ENCODE measurements around the gene AUTS2. TPM values are rescaled to one million over a fixed set of nuclear protein-coding genes. Genes with fewer than 3 reads are reported as not detected.

Gene AUTS2
- total RNA-seq, 2 experiments from 2014 or later: 16.9 to 17.7 TPM

DNA sequence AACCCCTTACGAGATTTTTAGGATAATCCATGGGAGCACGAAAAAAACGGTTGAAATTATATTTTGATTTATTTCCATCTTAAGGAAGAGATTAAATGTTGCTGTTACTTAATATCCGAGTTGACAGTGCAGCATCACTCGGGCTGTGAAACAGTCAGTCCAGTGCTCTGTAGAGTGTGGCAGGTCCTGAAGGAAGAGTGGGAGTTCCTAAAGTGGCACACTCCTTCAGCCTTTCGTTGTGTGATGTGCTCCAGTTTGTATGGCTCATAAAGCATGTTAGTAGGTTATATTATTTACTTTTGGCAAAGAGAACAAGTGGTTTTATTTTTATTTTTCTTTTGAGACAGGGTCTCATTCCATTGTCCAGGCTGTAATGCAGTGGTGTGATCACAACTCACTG lies 358.3 kb downstream of the AUTS2 start:
- ChIA-PET CTCF (no interaction called here), POLR2A (no interaction called here)
- Mint-ChIP-seq H3K4me3 (no peak overlapping the region), H3K27me3 (no peaks in the 10 kb centered on the region), H3K4me1 (no peaks in the 10 kb centered on the region), H3K9me3 (no peaks in the 10 kb centered on the region), H3K36me3 (ENCODE audit: low read depth) (no peaks in the 10 kb centered on the region), H3K27ac (no peak overlapping the region)
- DNase-seq: no peak

GRCh38 chr7:69957661-69958060 lies 359.4 kb downstream of the AUTS2 start:
- no peaks in the 10 kb centered on the region for H3K36me3 Mint-ChIP-seq (ENCODE audit: low read depth)
- no peak for DNase-seq
- no peaks in the 10 kb centered on the region for H3K4me1 Mint-ChIP-seq
- no peak overlapping the region for H3K4me3 Mint-ChIP-seq
- no peaks in the 10 kb centered on the region for H3K9me3 Mint-ChIP-seq
- no peak overlapping the region for H3K27ac Mint-ChIP-seq
- ChIA-PET CTCF (no interaction called here), POLR2A (no interaction called here)
- H3K27me3 Mint-ChIP-seq: no peaks in the 10 kb centered on the region

GRCh38 chr7:69959789-69960499 lies 361.7 kb downstream of the AUTS2 start:
- no peaks in the 10 kb centered on the region for H3K4me1 Mint-ChIP-seq
- no peaks in the 10 kb centered on the region for H3K9me3 Mint-ChIP-seq
- no peak for DNase-seq
- no peak overlapping the region for H3K4me3 Mint-ChIP-seq
- no peak overlapping the region for H3K27ac Mint-ChIP-seq
- ChIA-PET POLR2A (no interaction called here), CTCF (no interaction called here)
- no peaks in the 10 kb centered on the region for H3K27me3 Mint-ChIP-seq
- no peaks in the 10 kb centered on the region for H3K36me3 Mint-ChIP-seq (ENCODE audit: low read depth)

- no peaks in the 10 kb centered on the region for H3K36me3 Mint-ChIP-seq (ENCODE audit: low read depth)
- H3K9me3 Mint-ChIP-seq: no peaks in the 10 kb centered on the region
- ChIA-PET CTCF (interaction anchor here (0.6 kb wide), 1 partner anchor 89 kb away, joined by 3 read pairs; no protein-coding TSS in a partner anchor), POLR2A (no interaction called here)
- no peak overlapping the region for H3K27ac Mint-ChIP-seq
- no peaks in the 10 kb centered on the region for H3K4me1 Mint-ChIP-seq
- no peak overlapping the region for H3K4me3 Mint-ChIP-seq
- DNase-seq: no peak
- H3K27me3 Mint-ChIP-seq: no peaks in the 10 kb centered on the region
These were observed 363.2 kb downstream of the AUTS2 start for GRCh38 chr7:69961436-69961835.

GRCh38 chr7:69962186-69963065 lies 364.2 kb downstream of the AUTS2 start:
- Mint-ChIP-seq H3K9me3 (no peaks in the 10 kb centered on the region), H3K4me3 (no peak overlapping the region), H3K27ac (no peak overlapping the region), H3K36me3 (ENCODE audit: low read depth) (no peaks in the 10 kb centered on the region), H3K27me3 (no peaks in the 10 kb centered on the region), H3K4me1 (no peaks in the 10 kb centered on the region)
- CTCF ChIA-PET: interaction anchor here (0.6 kb wide), 1 partner anchor 88 kb away, joined by 3 read pairs; no protein-coding TSS in a partner anchor
- POLR2A ChIA-PET: no interaction called here
- DNase-seq: no peak

DNA sequence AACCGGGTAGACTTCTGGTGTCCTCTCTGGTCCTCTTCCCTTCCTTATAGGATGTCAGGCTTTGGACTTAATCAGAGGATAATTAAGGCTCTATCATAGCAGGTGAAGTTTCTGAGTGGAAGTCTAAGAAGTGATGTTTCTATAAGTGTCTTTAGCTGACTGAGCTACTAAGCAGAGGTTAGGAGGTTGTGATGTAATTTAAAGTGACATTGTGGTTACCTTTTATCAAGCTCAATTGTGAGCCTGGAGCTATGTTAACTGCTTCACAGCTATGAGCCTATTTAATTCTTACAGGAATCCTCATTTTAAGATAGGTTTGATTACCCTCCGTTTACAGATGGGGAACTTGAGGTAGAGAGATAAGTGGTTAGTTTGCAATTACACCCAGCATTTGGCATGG lies 365.1 kb downstream of the AUTS2 start:
- ChIA-PET CTCF (no interaction called here), POLR2A (no interaction called here)
- no peaks in the 10 kb centered on the region for H3K36me3 Mint-ChIP-seq (ENCODE audit: low read depth)
- DNase-seq: no peak
- H3K4me3 Mint-ChIP-seq: no peak overlapping the region
- H3K27ac Mint-ChIP-seq: no peak overlapping the region
- H3K9me3 Mint-ChIP-seq: no peaks in the 10 kb centered on the region
- no peaks in the 10 kb centered on the region for H3K4me1 Mint-ChIP-seq
- H3K27me3 Mint-ChIP-seq: peaks cover 2% of the 10 kb centered on the region

DNA sequence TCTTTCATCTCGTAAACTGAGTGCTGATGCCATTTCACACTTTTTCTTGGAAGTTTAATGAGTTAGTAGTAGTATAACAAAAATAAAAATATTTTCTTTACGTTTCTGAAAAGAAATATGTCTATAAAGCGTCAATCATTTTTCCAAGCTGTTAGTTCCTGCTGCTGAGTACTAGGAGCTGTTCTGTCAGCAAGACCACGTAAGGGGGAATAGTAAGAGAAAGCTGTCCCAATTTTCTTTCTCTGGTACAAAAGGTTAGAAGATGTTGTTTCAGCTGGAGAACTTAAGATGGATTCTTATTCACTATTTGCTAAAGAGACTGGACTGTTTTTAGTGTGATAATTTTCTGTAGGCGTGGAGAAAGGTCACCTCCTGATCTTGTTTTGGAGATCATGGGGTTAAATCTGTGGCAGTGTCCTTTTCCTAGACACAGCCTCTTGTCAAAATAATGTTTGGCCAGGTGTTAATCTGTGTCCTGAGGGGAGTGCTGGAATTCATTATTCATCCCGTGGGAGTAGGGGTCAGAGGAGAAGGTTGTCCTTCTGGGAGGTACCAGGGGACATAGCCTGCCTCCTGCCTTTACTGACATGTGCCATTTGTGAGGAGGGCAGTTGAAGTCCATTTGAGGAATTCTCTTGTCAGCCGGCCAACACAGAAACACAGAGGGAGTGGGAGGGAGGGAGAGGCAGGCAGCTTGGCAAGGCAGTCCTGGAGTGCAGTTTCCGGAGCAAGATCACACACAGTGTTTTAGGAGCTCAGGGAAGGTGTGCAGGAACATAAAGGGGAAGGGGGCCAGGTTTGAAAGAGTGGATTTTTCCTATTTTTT lies 368.7 kb downstream of the AUTS2 start:
- Mint-ChIP-seq H3K9me3 (no peaks in the 10 kb centered on the region), H3K4me3 (no peak overlapping the region), H3K27ac (no peak overlapping the region)

DNA sequence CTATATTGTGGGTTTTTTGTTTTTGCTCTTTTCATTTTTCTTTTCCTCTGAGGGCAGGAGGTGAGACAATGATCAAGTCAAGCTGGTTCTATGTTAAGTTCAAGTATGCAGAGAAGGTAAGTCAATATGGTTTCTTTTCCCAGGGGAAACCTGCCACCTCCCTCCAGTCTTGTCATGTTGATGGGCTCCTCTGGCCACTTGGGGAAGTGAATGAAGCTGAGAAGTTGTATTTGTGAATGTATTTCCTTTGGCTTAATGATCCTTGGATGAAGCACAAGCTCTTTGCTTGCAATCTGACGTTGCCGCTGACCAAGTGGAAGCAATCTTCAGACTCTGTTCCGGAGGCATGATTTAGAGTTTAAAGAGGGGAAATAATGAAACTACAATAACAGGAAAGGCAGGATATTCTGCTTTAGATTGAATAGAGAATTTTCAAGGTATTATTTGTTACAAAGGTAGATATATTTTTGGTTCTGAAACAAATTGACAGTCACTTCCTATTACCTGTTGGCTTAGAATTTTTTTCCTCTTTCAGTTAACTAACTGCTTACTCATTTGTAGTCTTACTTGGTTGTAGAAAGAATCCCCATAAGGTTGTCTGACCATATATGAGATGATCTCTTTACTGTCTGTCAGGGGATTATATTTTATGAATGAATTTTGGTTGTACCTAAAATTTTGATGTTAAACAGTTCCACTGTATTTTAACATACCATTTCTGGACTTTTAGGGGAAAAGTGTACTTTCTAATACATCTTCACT lies 369.6 kb downstream of the AUTS2 start:
- ChIA-PET CTCF (no interaction called here), POLR2A (no interaction called here)
- DNase-seq: no peak
- Mint-ChIP-seq H3K4me1 (no peaks in the 10 kb centered on the region), H3K27ac (no peak overlapping the region), H3K27me3 (peaks cover 4% of the 10 kb centered on the region), H3K4me3 (no peak overlapping the region), H3K9me3 (no peaks in the 10 kb centered on the region), H3K36me3 (ENCODE audit: low read depth) (no peaks in the 10 kb centered on the region)

More for the DNA sequence above, 368.7 kb downstream of the AUTS2 start:
- no peaks in the 10 kb centered on the region for H3K36me3 Mint-ChIP-seq (ENCODE audit: low read depth)
- CTCF ChIA-PET: no interaction called here
- no peak for DNase-seq
- POLR2A ChIA-PET: no interaction called here
- no peaks in the 10 kb centered on the region for H3K4me1 Mint-ChIP-seq
- peaks cover 4% of the 10 kb centered on the region for H3K27me3 Mint-ChIP-seq

DNA sequence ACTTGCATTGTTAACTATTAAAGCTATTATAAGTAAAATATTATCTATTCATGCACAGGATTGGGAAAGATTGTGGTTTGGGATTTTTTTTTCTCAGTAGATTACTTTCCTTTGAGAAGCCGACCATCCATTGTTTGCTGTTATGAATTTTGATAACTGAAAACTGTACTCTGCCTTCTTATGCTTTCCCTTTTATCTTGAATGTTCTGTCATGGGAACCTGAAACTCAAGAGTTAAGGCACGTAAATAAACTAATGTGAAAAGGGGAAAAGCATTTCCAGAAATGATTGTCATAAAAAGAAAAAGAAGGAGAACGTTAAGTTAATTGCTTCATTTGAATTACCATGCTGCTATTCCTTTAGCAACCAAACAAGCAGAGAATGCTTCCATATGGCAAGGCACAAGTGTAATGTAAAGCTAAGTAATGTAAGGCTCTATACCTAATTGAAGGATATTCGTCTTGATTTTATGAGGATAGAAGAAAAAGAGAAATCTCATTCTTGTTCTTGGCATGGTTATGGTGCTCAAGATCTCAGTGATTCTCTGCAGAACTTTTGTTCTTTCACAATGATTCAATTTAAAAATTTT lies 370.8 kb downstream of the AUTS2 start:
- H3K4me1 Mint-ChIP-seq: no peaks in the 10 kb centered on the region

DNA sequence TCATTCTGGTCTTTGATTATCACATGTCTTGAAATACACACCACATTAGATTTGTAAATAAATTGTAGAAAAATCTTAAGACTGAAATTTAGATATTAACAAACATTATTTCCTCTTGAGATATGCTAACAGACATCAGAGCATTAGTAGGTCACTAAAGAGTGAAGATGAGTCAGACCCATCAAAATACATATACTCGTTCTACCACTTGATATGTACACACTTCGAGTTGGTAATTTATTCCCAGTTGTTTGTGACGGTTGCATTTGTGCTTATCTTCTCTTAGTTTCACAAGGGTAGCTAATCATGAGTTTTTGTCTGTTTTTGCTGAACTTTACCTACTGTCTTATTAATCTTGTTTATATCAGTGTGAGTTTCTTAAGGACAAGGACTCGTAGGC lies 383.4 kb downstream of the AUTS2 start:
- no peak overlapping the region for H3K27ac Mint-ChIP-seq
- CTCF ChIA-PET: no interaction called here

More for the DNA sequence above, 370.8 kb downstream of the AUTS2 start:
- CTCF ChIA-PET: no interaction called here
- Mint-ChIP-seq H3K36me3 (ENCODE audit: low read depth) (no peaks in the 10 kb centered on the region), H3K4me3 (no peak overlapping the region), H3K27ac (no peak overlapping the region), H3K27me3 (peaks cover 4% of the 10 kb centered on the region), H3K9me3 (no peaks in the 10 kb centered on the region)
- POLR2A ChIA-PET: no interaction called here
- DNase-seq: no peak

GRCh38 chr7:69982197-69982596 lies 383.9 kb downstream of the AUTS2 start:
- ChIA-PET POLR2A (no interaction called here), CTCF (no interaction called here)
- Mint-ChIP-seq H3K9me3 (no peaks in the 10 kb centered on the region), H3K4me1 (no peaks in the 10 kb centered on the region), H3K36me3 (ENCODE audit: low read depth) (no peaks in the 10 kb centered on the region), H3K27ac (no peak overlapping the region), H3K27me3 (no peaks in the 10 kb centered on the region), H3K4me3 (no peak overlapping the region)
- no peak for DNase-seq

More for the DNA sequence above, 383.4 kb downstream of the AUTS2 start:
- H3K36me3 Mint-ChIP-seq (ENCODE audit: low read depth): no peaks in the 10 kb centered on the region
- no peaks in the 10 kb centered on the region for H3K4me1 Mint-ChIP-seq
- no peak for DNase-seq
- no peak overlapping the region for H3K4me3 Mint-ChIP-seq
- POLR2A ChIA-PET: no interaction called here
- peaks cover 3% of the 10 kb centered on the region for H3K9me3 Mint-ChIP-seq
- no peaks in the 10 kb centered on the region for H3K27me3 Mint-ChIP-seq

DNA sequence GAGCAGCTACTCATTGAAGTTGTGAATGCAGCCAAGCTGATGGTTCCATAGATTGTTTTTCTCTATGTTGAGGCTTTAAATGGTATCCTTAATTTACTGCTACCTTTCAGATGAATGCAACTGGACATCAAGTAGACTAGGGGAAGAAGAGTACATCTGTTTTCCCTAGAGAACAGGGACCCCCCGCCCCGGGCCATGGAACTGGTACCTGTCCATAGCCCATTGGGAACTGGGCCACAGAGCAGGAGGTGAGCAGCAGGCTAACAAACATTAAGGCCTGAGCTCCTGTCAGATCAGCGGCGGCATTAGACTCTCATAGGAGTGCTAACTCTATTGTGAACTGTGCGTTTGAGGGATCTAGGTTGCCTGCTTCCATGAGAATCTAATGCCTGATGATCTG lies 391.3 kb downstream of the AUTS2 start:
- H3K27ac Mint-ChIP-seq: no peak overlapping the region
- no peak overlapping the region for H3K4me3 Mint-ChIP-seq
- H3K9me3 Mint-ChIP-seq: no peaks in the 10 kb centered on the region
- H3K4me1 Mint-ChIP-seq: no peaks in the 10 kb centered on the region
- CTCF ChIA-PET: no interaction called here
- no peaks in the 10 kb centered on the region for H3K36me3 Mint-ChIP-seq (ENCODE audit: low read depth)
- no peaks in the 10 kb centered on the region for H3K27me3 Mint-ChIP-seq
- no peak for DNase-seq
- POLR2A ChIA-PET: no interaction called here
